Mononuclear cell (primary cell): ENCODE data around the gene PLA2G4E. TPM values are rescaled to one million over a fixed set of nuclear protein-coding genes. Genes with fewer than 3 reads are reported as not detected.

Experiments used
- H3K27me3 ChIP-seq: 2 replicates; pipeline ENCODE4 v1.6.0; 2011; ENCODE audit warnings: low read length, control low read depth; ENCODE audit not compliant: insufficient read depth
- H3K4me1 ChIP-seq: 2 replicates; pipeline ENCODE4 v1.5.1; 2011; ENCODE audit warnings: mild to moderate bottlenecking, low read length, control low read depth; ENCODE audit not compliant: insufficient read depth
- H3K4me3 ChIP-seq: 2 replicates; pipeline ENCODE4 v1.5.1; 2011; ENCODE audit warnings: mild to moderate bottlenecking, low read length, moderate library complexity
- H3K9me3 ChIP-seq: 2 replicates; pipeline ENCODE4 v1.5.1; 2011; ENCODE audit warnings: low read depth, mild to moderate bottlenecking, control low read depth, low read length
- total RNA-seq: library from RNA; depleted of rRNA; stranded (reverse); fragments of >200 nt; gene quantifications from one replicate; pipeline ENCODE4 v1.2.3, GENCODE V29; 2012

Gene PLA2G4E
- total RNA-seq, 1 donor: not detected

DNA sequence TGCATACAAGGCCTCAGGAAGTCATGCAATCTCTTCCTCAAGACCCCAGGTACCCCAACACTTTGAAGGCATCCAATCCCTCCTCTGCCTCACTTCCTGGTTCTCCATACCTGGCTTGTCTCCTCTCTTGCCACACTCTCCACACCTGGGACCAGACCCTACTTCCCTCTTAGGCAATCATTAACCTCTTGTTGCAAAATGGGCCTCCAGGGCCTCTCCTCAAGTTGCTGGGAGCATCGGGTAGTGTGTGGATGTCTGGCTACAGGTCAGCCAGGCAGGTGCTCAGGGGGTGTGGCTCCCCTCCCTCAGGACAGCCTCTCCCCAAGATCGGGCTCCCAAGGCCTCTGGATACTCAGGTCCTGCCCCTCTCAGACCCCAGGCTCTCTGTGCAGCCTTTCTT lies 8.6 kb downstream of the PLA2G4E start:
- Histone ChIP-seq H3K27me3 (no peaks in the 10 kb centered on the region), H3K4me3 (no peak overlapping the region), H3K9me3 (no peaks in the 10 kb centered on the region), H3K4me1 (no peaks in the 10 kb centered on the region)

DNA sequence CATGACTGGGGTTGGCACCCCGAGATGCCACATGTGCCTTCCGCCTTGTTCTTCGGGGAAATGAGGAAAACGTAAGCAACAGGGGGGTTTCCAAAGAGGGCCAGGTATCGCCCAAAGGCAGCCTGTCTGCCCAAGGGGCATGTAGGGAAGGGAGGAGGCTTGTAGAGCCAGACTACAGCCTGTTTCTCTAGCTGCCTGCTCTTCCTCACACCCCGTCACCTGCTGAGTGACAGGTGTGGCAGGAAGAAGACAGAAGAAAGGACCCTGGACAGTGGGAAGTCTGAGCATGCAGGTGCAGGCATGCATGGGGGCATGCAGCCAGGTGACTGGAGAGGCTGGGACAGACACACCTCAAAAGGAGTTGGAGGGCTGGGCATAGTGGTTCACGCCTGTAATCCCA lies 9.8 kb downstream of the PLA2G4E start:
- Histone ChIP-seq H3K4me3 (no peak overlapping the region), H3K27me3 (no peaks in the 10 kb centered on the region), H3K9me3 (no peaks in the 10 kb centered on the region), H3K4me1 (no peaks in the 10 kb centered on the region)

DNA sequence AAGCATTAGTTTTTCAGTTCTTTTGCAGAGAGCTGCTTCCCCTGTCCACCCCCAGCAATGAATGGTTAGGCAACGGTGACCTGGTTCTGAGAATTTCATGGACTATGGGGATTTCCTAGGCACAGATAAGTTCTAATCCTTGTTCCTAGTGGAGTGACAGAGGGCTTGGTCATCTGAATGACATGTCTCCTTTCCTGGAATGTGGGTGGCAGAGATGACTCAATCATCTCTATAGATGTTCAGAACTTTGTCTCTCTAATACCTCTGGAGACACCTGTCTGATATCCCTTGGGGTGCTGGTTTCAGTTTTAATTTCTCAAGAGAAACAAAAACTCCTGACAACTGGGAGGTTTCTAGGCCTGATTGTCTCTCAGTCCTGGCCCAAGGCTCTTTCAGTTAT lies 10.4 kb downstream of the PLA2G4E start:
- no peak overlapping the region for H3K4me3 ChIP-seq
- no peaks in the 10 kb centered on the region for H3K9me3 ChIP-seq
- H3K27me3 ChIP-seq: no peaks in the 10 kb centered on the region
- H3K4me1 ChIP-seq: no peaks in the 10 kb centered on the region

DNA sequence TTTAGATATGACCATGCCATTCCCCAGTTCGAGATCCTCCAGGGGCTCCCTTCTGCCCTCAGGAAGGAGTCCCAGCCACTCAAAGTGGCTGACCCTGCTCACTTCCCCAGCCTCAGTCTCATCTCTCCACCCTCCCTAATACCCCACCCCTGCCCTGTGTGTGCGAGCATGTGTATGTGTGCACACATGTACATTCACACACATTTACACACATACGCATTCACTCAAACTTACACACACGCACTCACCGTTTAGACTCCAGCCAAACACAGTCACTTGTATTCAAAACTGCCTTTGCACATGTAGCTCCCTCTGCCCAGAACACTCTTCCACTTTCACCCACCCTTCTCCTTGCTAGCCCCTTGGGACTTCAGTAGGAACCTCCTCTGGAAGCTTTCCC lies 11.4 kb downstream of the PLA2G4E start:
- no peaks in the 10 kb centered on the region for H3K4me1 ChIP-seq
- H3K9me3 ChIP-seq: no peaks in the 10 kb centered on the region
- H3K27me3 ChIP-seq: no peaks in the 10 kb centered on the region
- no peak overlapping the region for H3K4me3 ChIP-seq

DNA sequence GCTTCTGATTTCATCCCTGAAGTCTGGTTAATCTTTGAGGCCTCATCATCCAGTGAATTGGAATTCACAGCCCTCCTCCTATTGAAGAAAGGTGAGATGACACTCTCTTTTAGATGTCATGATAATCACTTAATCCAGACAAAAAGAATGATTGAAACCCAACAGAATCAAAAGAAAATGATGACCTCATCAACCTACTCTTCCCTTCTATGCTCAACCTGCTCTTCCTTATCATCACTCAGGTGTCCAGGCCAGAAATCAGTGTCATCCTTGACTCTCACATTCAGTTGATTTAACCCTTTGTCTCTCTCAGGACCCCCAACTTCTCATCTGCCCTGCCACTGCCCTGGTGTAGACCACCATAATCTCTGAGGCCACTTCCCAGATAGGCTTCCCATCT lies 11.8 kb downstream of the PLA2G4E start:
- Histone ChIP-seq H3K4me3 (no peak overlapping the region), H3K27me3 (no peaks in the 10 kb centered on the region), H3K4me1 (no peaks in the 10 kb centered on the region), H3K9me3 (no peaks in the 10 kb centered on the region)

DNA sequence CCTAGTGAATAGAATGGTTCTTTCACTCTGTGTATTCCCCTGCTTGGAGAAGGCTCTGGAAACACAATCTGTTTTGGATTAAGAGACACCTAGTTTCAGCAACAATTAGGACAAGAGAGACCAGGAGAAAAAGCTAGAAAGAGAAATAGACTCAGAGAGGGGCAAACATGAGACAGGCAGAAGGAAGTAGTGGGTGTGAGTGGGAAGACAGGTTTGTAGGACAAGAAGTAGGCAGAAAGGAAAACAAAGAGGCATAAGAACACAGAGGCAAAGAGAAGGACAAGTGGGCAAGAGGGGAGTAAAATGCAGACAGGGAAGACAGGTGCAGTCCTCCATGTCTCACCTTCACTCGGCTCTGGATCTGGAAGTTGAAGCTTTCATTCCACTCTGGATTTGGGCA lies 13.5 kb downstream of the PLA2G4E start:
- no peak overlapping the region for H3K4me3 ChIP-seq
- no peaks in the 10 kb centered on the region for H3K27me3 ChIP-seq
- no peaks in the 10 kb centered on the region for H3K4me1 ChIP-seq
- no peaks in the 10 kb centered on the region for H3K9me3 ChIP-seq

DNA sequence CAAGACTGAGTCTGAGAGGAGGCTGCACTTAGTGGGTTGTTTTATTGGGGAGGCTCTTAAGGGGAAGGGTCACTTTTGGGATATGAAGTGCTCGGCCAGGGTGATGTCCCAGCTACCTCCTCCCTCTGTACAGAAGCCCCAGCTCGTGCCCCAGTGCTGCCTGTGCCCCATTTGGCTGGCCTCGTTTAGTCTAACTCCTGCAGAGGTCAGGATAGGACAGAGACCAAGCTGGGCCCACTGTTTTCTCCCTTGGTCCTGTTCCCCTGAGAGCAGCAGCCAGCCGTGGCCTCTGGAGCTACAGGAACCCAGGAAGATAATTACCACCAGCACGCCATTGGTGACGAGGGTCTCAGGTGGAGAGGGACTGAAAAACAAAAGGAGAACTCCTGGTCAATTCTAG lies 18.5 kb downstream of the PLA2G4E start:
- Histone ChIP-seq H3K27me3 (no peaks in the 10 kb centered on the region), H3K9me3 (no peaks in the 10 kb centered on the region), H3K4me1 (no peaks in the 10 kb centered on the region), H3K4me3 (no peak overlapping the region)

DNA sequence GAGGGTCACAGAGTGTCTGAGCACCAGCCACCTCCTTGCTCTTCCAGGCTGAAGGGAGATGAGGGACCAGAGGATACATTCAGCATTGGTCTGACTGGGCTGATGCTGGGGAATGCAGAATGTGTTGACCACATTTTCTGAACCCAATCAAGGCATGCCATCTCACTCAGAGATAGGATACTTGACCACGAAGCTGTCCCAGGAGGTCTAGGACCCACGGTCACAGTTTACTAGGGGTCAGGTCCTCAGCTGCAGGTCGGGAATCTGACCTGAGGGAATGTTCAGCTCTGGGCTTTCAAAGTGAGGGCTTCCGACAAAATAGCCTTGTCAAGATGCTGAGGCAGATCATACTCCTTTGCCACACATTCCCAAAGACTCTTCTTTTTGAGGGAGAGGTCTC lies 19.6 kb downstream of the PLA2G4E start:
- H3K4me1 ChIP-seq: no peaks in the 10 kb centered on the region
- H3K9me3 ChIP-seq: no peaks in the 10 kb centered on the region
- no peak overlapping the region for H3K4me3 ChIP-seq
- no peaks in the 10 kb centered on the region for H3K27me3 ChIP-seq

DNA sequence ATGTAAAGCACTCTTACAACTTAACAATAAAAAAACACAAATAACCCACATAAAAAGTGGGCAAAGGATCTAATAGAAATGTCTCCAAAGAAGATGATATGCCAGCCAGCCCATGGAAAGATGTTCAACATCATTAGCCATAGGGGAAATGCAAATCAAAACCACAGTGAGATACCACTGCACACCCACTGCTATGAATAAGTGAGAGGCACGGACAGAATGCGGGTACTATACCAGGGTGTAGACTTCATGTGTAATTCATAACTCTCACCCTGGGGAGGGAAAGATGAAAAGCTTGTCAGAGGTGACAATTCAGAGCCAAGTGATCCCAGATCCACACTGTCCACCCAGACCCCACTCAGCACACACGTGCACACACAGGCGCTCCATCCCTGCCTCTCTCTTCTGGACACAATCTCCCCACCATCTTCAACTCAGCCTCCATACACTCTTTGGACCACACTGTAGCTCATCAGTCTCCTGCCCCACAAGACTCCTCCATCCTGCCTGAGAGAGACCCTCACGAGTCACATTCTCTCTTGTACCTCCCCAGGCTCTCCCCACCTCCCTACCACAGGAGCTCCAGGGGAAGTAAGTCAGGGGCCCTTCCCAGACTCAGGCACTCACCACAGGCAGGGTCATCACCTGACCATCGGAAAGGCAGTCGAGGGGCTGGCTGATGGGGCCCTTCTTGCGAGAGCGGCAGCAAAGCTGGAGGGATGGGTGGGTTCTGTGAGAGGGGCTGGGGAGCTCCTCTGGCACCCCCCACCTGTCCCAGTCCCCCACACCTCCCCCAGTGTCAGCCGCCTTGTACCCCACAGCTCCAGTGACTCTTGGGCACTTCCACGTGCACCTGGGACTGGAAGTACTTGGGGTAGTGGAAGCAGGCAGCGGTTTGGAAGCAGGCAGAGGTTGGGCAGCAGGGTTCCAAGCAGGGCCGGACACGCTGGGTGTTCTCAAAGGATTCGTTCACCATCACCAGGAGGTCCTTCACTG lies 21.3 kb downstream of the PLA2G4E start:
- H3K4me1 ChIP-seq: no peaks in the 10 kb centered on the region
- no peak overlapping the region for H3K4me3 ChIP-seq
- no peaks in the 10 kb centered on the region for H3K27me3 ChIP-seq
- H3K9me3 ChIP-seq: no peaks in the 10 kb centered on the region

DNA sequence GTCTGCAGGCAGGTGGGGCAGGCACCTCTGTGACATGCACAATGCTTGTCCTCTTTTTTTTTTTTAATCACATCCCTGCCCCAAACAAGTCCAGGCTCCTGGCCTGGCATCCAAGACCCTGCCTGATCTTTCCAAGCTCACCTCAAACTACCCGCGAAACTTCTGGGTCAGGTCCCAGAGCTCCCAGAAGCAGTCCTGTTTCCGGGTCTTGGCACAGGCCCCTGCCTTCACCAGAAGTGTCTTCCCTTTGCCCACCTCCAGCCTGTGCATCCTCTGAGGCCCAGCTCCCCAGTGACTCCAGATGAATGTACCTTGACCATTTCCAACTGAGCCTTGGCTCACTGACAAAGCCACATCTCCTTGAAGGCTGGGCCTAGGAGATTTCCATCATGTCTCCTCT lies 23.0 kb downstream of the PLA2G4E start:
- Histone ChIP-seq H3K4me3 (no peak overlapping the region), H3K4me1 (no peaks in the 10 kb centered on the region)

DNA sequence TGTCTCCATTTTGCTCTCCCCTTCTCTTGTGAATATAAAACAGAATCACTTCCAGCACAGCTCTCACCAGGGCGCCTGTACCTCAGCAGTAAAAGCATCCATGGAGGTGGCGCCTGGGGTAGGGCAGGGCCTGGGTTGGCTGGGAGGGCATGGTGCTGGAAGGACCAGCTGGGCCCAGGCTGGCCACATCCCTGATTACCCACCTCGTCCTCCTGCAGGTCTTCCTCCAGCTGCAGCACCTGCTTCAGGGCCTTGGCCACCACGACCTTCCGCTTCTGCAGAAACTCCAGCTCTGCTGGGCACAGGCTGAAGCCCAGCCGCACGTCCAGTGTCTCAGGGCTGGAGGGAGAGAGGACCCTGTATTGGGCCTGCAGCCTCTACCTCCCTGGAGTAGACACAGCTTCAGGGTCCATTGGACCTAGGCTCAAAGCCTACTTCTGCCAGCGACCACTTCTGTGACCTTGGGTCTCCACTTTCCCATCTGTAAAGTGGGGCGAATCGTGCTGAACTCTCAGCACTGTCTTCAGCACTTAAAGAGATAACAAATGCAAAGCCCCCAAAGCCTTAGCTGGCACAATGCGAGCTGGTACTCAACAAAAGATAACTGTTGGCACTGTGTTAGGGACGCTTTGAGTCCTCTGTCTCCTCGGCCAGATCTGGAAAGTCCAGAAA lies 23.8 kb downstream of the PLA2G4E start:
- Histone ChIP-seq H3K4me3 (no peak overlapping the region), H3K4me1 (no peaks in the 10 kb centered on the region), H3K9me3 (no peaks in the 10 kb centered on the region), H3K27me3 (no peaks in the 10 kb centered on the region)

More for the DNA sequence above, 23.0 kb downstream of the PLA2G4E start:
- Histone ChIP-seq H3K27me3 (no peaks in the 10 kb centered on the region), H3K9me3 (no peaks in the 10 kb centered on the region)

DNA sequence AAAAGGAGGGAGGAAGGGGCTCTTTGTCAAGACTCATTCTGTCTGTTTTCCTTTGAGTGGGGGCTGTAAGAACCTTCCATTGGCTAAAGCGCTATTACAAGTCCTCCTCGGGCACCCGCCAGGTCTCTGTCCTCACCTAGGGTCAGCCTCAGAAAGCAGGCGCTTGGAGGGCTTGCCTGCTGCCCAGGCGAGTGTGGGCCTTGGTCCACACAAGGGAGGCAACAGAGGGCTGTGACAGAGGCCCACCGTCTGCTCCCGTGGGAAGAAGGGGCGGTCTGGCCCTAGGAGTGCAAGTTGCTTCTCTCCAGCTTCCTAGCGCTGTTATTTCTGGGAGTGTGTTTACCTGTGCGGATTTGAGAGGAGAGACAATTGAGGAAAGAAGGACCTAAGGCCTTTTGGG lies 24.5 kb downstream of the PLA2G4E start:
- H3K9me3 ChIP-seq: no peaks in the 10 kb centered on the region
- H3K27me3 ChIP-seq: no peaks in the 10 kb centered on the region
- H3K4me1 ChIP-seq: no peaks in the 10 kb centered on the region
- H3K4me3 ChIP-seq: no peak overlapping the region

DNA sequence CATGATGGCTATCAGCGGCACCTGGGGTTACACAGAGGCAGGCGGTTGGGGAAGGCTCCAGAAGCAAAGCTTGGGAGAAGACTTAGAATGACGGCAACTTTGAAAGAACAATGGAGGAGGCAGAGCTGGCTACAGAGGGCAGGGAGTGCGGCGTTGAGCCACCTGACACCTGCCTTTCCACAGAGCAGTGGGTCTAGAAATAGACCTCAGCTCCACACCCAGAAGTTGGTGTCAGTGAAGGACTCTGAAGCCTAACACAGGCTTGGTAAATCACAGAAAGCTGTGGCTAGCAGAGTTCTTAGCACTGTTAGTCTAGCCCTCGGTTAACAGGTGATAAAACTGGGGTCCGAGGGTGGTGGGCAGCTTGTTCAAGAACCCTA lies 25.4 kb downstream of the PLA2G4E start:
- H3K27me3 ChIP-seq: no peaks in the 10 kb centered on the region
- H3K9me3 ChIP-seq: no peaks in the 10 kb centered on the region
- H3K4me1 ChIP-seq: no peaks in the 10 kb centered on the region
- H3K4me3 ChIP-seq: no peak overlapping the region

DNA sequence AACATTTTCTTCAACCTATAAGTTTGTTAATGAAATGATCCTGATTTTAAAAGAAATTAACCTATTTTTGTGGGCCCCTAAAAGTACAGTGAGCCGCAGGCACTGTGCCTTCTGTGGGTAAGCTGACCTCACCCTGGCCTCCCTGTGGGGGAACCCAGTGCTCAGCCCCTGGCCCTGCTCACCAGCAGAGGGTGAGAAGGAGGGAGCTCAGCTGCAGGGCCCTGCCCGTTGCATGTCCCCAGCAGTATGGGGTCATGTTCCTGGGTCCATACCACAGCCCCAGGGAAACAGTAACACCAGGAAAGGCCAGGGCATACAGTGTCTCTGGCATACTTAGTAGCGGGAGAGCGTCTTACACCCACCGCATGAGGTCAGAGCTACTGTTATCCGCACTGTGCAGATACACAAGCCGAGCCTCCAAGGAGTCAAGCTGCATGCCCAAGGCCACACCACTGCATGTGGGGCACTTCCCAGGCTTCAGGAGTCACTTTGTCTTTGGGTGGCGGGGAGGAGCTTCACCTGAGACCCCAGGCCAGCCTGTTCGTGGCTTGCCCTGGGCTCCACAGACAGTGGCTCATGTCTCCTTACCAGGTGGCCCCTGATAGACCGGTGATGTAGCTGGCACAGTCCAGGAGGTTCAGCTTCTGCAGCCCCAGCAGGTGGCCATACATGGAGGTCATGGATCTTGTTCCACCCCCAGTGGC lies 25.9 kb downstream of the PLA2G4E start:
- Histone ChIP-seq H3K4me1 (no peaks in the 10 kb centered on the region), H3K4me3 (no peak overlapping the region), H3K27me3 (no peaks in the 10 kb centered on the region), H3K9me3 (no peaks in the 10 kb centered on the region)

DNA sequence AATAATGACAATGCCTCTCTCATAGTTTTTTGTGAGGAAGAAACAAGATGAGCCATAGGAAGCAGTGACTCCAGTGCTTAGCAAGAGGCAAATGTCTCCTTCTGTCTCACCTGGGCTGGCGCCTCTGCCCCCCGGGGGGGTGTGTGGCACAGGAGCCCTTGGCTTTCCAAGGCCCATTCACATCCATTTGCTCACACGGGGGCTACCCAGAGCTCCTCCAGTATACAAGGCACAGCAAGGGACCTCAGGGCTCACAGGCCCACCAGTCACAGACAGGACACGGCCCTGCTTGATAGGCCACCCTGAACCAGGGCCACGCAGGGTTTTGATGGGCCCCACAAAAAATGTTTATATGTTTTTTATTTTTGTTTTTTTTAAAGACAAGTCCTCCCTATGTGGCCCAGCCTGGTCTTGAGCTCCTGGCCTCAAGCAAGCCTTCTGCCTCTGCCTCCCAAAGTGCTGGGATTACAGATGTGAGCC lies 26.6 kb downstream of the PLA2G4E start:
- Histone ChIP-seq H3K4me3 (no peak overlapping the region), H3K27me3 (no peaks in the 10 kb centered on the region), H3K4me1 (no peaks in the 10 kb centered on the region), H3K9me3 (no peaks in the 10 kb centered on the region)
